ENCODE data around the gene GID4. TPM values are rescaled to one million over a fixed set of nuclear protein-coding genes. Genes with fewer than 3 reads are reported as not detected.
A peak's percentile ranks its signal among the peaks of the same experiment; 100 is the strongest.

GID4 gene
- polyA plus RNA-seq, 5 donors = 12.8 to 14.9 (median 13.1) TPM

- no peak for DNase-seq
These were observed 25.2 kb upstream of the GID4 start for GRCh38 chr17:18014006-18014405.

GRCh38 chr17:18015593-18015992 is 23.6 kb upstream of the GID4 start:
- no peak for DNase-seq

- DNase-seq = no peak
These were observed 22.8 kb upstream of the GID4 start for GRCh38 chr17:18016426-18016825.

- DNase-seq = no peak
These were observed 21.2 kb upstream of the GID4 start for GRCh38 chr17:18017958-18018357.

GRCh38 chr17:18018411-18018921 is 20.7 kb upstream of the GID4 start:
- no peak for DNase-seq

GRCh38 chr17:18019838-18020154 is 19.4 kb upstream of the GID4 start:
- DNase-seq = no peak

GRCh38 chr17:18020971-18021370 is 18.2 kb upstream of the GID4 start:
- DNase-seq = no peak

- DNase-seq = no peak
These were observed 17.8 kb upstream of the GID4 start for GRCh38 chr17:18021372-18021771.

- no peak for DNase-seq
These were observed 13.8 kb upstream of the GID4 start for GRCh38 chr17:18025241-18025944.

- no peak for DNase-seq
These were observed 13.0 kb upstream of the GID4 start for GRCh38 chr17:18025945-18026776.

- DNase-seq = no peak
These were observed 11.9 kb upstream of the GID4 start for GRCh38 chr17:18027280-18027679.

- no peak for DNase-seq
These were observed 10.9 kb upstream of the GID4 start for GRCh38 chr17:18028114-18028951.

- DNase-seq = no peak
These were observed 10.2 kb upstream of the GID4 start for GRCh38 chr17:18028952-18029540.

- DNase-seq = no peak
These were observed 7.3 kb upstream of the GID4 start for GRCh38 chr17:18031955-18032354.

- peak; percentile 59 to 73 for DNase-seq
These were observed 5.6 kb upstream of the GID4 start for GRCh38 chr17:18033442-18034099.

GRCh38 chr17:18035704-18036103 is 3.5 kb upstream of the GID4 start:
- DNase-seq = no peak

- no peak for DNase-seq
These were observed 1.7 kb upstream of the GID4 start for GRCh38 chr17:18037486-18037885.

- DNase-seq = no peak
These were observed 908 bp upstream of the GID4 start for GRCh38 chr17:18038149-18038850.

GRCh38 chr17:18039535-18040260 is 490 bp downstream of the GID4 start:
- no peak for DNase-seq

- DNase-seq = no peak
These were observed 1.2 kb downstream of the GID4 start for GRCh38 chr17:18040261-18040858.
